Fibroblast of the conjunctiva (primary cell): ENCODE data around the gene TXNDC12.
"Not testable (repeated sequence)": the region's sequence is repeated elsewhere in the genome, so short reads cannot be mapped to it uniquely, and the experiment has no call there.

ENCODE experiments used
- DNase-seq: peaks from one replicate; pipeline ENCODE4 v3.0.0-alpha.2; 2010; ENCODE audit warnings: low read depth

TXNDC12 gene

GRCh38 chr1:52055066-52055865, at the start of gene TXNDC12:
Gene TXNDC12, minus strand, starts transcription at chr1:52055191. Its CDS starts 95 bp downstream, at chr1:52055096.
- DNase-seq = peak; percentile 92

GRCh38 chr1:52102336-52103013, 47.5 kb upstream of the TXNDC12 start:
- DNase-seq = no peak

GRCh38 chr1:52098139-52098871, 43.3 kb upstream of the TXNDC12 start:
- DNase-seq = no peak

- DNase-seq = no peak
Measured at GRCh38 chr1:52096216-52096615, 41.2 kb upstream of the TXNDC12 start.

- DNase-seq = not testable (repeated sequence)
Measured at GRCh38 chr1:52094300-52094699, 39.3 kb upstream of the TXNDC12 start.

- not testable (repeated sequence) for DNase-seq
Measured at GRCh38 chr1:52087892-52088291, 32.9 kb upstream of the TXNDC12 start.

- DNase-seq = no peak
Measured at GRCh38 chr1:52080014-52080415, 25.0 kb upstream of the TXNDC12 start.

GRCh38 chr1:52077277-52077676, 22.3 kb upstream of the TXNDC12 start:
- not testable (repeated sequence) for DNase-seq

- DNase-seq = no peak
Measured at GRCh38 chr1:52072291-52072690, 17.3 kb upstream of the TXNDC12 start.

- no peak for DNase-seq
Measured at GRCh38 chr1:52070704-52071103, 15.7 kb upstream of the TXNDC12 start.

- DNase-seq = no peak
Measured at GRCh38 chr1:52063192-52063591, 8.2 kb upstream of the TXNDC12 start.

GRCh38 chr1:52060822-52061221, 5.8 kb upstream of the TXNDC12 start:
- DNase-seq = no peak

- DNase-seq = no peak
Measured at GRCh38 chr1:52059888-52060287, 4.9 kb upstream of the TXNDC12 start.

- no peak for DNase-seq
Measured at GRCh38 chr1:52059321-52059720, 4.3 kb upstream of the TXNDC12 start.

GRCh38 chr1:52057876-52058415, 3.0 kb upstream of the TXNDC12 start:
- DNase-seq = no peak

- no peak for DNase-seq
Measured at GRCh38 chr1:52057255-52057654, 2.3 kb upstream of the TXNDC12 start.

- DNase-seq = no peak
Measured at GRCh38 chr1:52056937-52057231, 1.9 kb upstream of the TXNDC12 start.

- DNase-seq = peak; percentile 89
Measured at GRCh38 chr1:52056163-52056936, 1.4 kb upstream of the TXNDC12 start, which contains the start of gene BTF3L4. Gene BTF3L4, plus strand, starts transcription at chr1:52056295. Its CDS starts 3,553 bp downstream, at chr1:52059848.

- no peak for DNase-seq
Measured at GRCh38 chr1:52055866-52056162, 823 bp upstream of the TXNDC12 start.

GRCh38 chr1:52054496-52055065, 410 bp downstream of the TXNDC12 start:
- DNase-seq = no peak

GRCh38 chr1:52053862-52054261, 1.1 kb downstream of the TXNDC12 start:
- no peak for DNase-seq

GRCh38 chr1:52049337-52049736, 5.7 kb downstream of the TXNDC12 start:
- not testable (repeated sequence) for DNase-seq
